ENCODE measurements around the gene CCRL2. TPM values are rescaled to one million over a fixed set of nuclear protein-coding genes. Genes with fewer than 3 reads are reported as not detected.

The CCRL2 gene
- total and polyA plus RNA-seq, 9 of the 15 experiments (the other 6 are each of a cell fraction or from before 2014, with no cell fraction given), result 3.4 to 5.7 (median 4.0) TPM

DNA sequence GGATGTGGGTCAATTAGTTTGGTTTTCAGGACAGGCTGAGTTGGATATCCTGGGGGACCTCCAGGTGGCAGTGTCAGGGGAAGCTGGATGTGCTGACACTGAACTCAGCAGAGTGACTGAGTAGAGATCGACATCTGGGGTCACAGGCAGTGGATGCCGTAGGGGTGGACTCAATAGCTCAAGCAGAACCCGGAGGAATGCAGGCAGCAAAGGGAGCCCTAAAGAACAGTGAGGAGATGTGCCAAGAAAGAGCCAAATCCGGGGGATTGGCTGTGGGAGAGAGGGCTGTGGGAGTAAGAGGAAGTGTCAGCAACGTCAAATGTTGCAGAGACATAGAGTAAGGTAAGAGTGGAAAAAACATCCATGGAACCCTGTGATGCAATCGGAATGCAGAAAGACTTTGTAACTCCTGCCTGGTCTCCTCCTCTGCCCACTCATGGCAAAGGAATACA, 11.8 kb upstream of the CCRL2 start (continued):
- TF ChIP-seq NR2C2 (CRISPR knock-in tag; IDR thresholded peaks at IDR 0.05), result 0 out of 2 replicates have a peak, but pooled peaks have one; percentile 48
- TF ChIP-seq NR2C2 (tag; IDR thresholded peaks at IDR 0.05), result peak; percentile 57; the same call in 1 of the 2 replicates
- TF ChIP-seq RBM39 (optimal IDR thresholded peaks at IDR 0.05; ENCODE audit: low read depth, low read length), result no peak
- peak; percentile 40; the same call in 1 of the 2 replicates for TF ChIP-seq SMARCE1 (IDR thresholded peaks at IDR 0.05)
- no peak for TF ChIP-seq BRF1 (IDR thresholded peaks at IDR 0.05; ENCODE audit: borderline replicate concordance, extremely low read depth, insufficient read length)
- TF ChIP-seq HNRNPH1 (optimal IDR thresholded peaks at IDR 0.05; ENCODE audit: low read depth, low read length), result no peak
- no peak for TF ChIP-seq TGIF2 (CRISPR knock-in tag; IDR thresholded peaks at IDR 0.05)
- TF ChIP-seq NR2C1 (IDR thresholded peaks at IDR 0.05), result peak; percentile 30; the same call in 1 of the 2 replicates
- TF ChIP-seq NR2C1 (tag; IDR thresholded peaks at IDR 0.05), result peak; percentile 68; the same call in 1 of the 2 replicates
- TF ChIP-seq MTA1 (IDR thresholded peaks at IDR 0.05; ENCODE audit: borderline replicate concordance), result peak; percentile 66; the same call in 1 of the 2 replicates
- TF ChIP-seq BCOR (IDR thresholded peaks at IDR 0.05), result peak; percentile 52; the same call in 1 of the 2 replicates
- TF ChIP-seq, protein P1, sequence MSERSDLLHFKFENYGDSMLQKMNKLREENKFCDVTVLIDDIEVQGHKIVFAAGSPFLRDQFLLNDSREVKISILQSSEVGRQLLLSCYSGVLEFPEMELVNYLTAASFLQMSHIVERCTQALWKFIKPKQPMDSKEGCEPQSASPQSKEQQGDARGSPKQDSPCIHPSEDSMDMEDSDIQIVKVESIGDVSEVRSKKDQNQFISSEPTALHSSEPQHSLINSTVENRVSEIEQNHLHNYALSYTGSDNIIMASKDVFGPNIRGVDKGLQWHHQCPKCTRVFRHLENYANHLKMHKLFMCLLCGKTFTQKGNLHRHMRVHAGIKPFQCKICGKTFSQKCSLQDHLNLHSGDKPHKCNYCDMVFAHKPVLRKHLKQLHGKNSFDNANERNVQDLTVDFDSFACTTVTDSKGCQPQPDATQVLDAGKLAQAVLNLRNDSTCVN (CRISPR knock-in tag; IDR thresholded peaks at IDR 0.05), result 0 out of 2 replicates have a peak, but pooled peaks have one; percentile 13
- TF ChIP-seq, protein P2, sequence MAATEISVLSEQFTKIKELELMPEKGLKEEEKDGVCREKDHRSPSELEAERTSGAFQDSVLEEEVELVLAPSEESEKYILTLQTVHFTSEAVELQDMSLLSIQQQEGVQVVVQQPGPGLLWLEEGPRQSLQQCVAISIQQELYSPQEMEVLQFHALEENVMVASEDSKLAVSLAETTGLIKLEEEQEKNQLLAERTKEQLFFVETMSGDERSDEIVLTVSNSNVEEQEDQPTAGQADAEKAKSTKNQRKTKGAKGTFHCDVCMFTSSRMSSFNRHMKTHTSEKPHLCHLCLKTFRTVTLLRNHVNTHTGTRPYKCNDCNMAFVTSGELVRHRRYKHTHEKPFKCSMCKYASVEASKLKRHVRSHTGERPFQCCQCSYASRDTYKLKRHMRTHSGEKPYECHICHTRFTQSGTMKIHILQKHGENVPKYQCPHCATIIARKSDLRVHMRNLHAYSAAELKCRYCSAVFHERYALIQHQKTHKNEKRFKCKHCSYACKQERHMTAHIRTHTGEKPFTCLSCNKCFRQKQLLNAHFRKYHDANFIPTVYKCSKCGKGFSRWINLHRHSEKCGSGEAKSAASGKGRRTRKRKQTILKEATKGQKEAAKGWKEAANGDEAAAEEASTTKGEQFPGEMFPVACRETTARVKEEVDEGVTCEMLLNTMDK (IDR thresholded peaks at IDR 0.05; ENCODE audit: borderline replicate concordance, insufficient read depth, low read depth, low read length, poor library complexity, severe bottlenecking), result peak; percentile 35
- no peak for TF ChIP-seq SIN3A (IDR thresholded peaks at IDR 0.05; ENCODE audit: borderline replicate concordance in 2 of 2, control insufficient read depth in 1 of 2, low read depth in 2 of 2, low read length in 2 of 2)
- no peak for TF ChIP-seq BMI1 (IDR thresholded peaks at IDR 0.05; ENCODE audit: low read length)
- no peak for TF ChIP-seq BCL6 (CRISPR knock-in tag; IDR thresholded peaks at IDR 0.05)
- 0 out of 2 replicates have a peak, but pooled peaks have one; percentile 35 for TF ChIP-seq BACH1 (tag; IDR thresholded peaks at IDR 0.05)
- TF ChIP-seq TSC22D4 (tag; IDR thresholded peaks at IDR 0.05), result no peak
- TF ChIP-seq ZFP1 (CRISPR knock-in tag; IDR thresholded peaks at IDR 0.05), result no peak
- TF ChIP-seq, protein P3, sequence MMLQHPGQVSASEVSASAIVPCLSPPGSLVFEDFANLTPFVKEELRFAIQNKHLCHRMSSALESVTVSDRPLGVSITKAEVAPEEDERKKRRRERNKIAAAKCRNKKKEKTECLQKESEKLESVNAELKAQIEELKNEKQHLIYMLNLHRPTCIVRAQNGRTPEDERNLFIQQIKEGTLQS (IDR thresholded peaks at IDR 0.05), result peak; percentile 64
- TF ChIP-seq, protein P3 (CRISPR knock-in tag; conservative IDR thresholded peaks at IDR 0.05), result no peak
- no peak for TF ChIP-seq MBD2 (IDR thresholded peaks at IDR 0.05; ENCODE audit: borderline replicate concordance, low read depth)
- TF ChIP-seq, protein P4, sequence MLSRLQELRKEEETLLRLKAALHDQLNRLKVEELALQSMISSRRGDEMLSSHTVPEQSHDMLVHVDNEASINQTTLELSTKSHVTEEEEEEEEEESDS (CRISPR knock-in tag; IDR thresholded peaks at IDR 0.05), result no peak
- TF ChIP-seq, protein P5, sequence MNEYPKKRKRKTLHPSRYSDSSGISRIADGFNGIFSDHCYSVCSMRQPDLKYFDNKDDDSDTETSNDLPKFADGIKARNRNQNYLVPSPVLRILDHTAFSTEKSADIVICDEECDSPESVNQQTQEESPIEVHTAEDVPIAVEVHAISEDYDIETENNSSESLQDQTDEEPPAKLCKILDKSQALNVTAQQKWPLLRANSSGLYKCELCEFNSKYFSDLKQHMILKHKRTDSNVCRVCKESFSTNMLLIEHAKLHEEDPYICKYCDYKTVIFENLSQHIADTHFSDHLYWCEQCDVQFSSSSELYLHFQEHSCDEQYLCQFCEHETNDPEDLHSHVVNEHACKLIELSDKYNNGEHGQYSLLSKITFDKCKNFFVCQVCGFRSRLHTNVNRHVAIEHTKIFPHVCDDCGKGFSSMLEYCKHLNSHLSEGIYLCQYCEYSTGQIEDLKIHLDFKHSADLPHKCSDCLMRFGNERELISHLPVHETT (CRISPR knock-in tag; conservative IDR thresholded peaks at IDR 0.05 in 1 of 2, IDR thresholded peaks at IDR 0.05 in 1 of 2), result 0 out of 4 replicates have a peak, but pooled peaks of 1 of the 2 experiments have one; percentile 39
